Mesenteric fat pad (tissue), 1 donor: Measurements from ENCODE around the gene MED26. TPM values are rescaled to one million over a fixed set of nuclear protein-coding genes. Genes with fewer than 3 reads are reported as not detected.

ENCODE experiments used
- DNase-seq: peaks from one replicate; pipeline ENCODE4 v3.0.0-alpha.2; 2020; ENCODE audit warnings: low spot score
- total RNA-seq: library from RNA; stranded (reverse); fragmentation: NEBNext Ultra II Directional; extraction: Animal tissue kit (Norgen Biotek cat#: 25700); gene quantifications from one replicate; pipeline ENCODE4 v1.2.1, GENCODE V29; 2021
- donor health status: DM: yes; HTN: yes; CAD: no.

The MED26 gene
- total RNA-seq, 1 donor from 2014 or later, result 12.7 TPM

GRCh38 chr19:16542045-16542909 lies 85.7 kb downstream of the MED26 start, which contains the start of gene CHERP:
CHERP (minus strand) TSS chr19:16542437; CDS start chr19:16542378, 59 bp downstream.
- DNase-seq, result peak; percentile 98

GRCh38 chr19:16541526-16542044 lies 86.4 kb downstream of the MED26 start:
- DNase-seq, result no peak

DNA sequence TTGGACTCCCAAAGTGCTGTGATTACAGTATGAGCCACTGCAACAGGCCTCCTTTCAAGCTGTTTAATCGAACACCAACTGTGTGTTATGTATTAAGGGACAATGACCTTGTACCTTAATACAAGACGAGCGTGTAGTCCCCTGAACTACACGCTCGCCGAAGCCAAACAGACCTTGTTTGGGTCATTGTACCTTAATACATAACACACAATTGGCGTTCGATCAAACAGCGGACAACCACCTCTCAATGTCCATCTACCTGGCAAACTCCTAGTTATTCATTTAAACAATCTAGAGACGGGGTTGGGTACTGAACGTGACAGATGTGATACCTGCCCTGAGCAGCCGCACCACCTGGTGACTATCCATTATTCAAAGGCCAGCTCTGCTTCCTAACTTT lies 87.1 kb downstream of the MED26 start:
- DNase-seq, result no peak

DNA sequence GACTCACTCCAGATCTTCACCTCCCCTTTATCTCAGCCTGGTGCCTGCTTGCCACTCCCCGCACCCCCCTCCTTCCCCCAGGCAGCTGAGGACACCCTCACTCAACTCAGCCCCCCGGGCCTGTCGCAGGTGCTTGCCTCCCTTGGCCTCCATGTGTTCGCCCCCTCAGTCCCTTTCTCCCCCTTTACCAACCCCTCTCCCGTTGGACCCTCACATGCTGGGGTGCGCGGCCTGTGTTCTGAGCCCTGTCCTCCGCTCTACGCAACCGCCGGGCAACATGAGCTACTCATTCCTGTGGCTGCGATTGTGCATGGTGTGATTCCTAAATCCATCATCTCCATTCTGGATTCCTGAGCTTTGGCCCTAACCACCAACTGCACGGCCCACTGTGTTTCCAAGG lies 90.9 kb downstream of the MED26 start:
- DNase-seq, result no peak

GRCh38 chr19:16536130-16536529 lies 91.9 kb downstream of the MED26 start:
- no peak for DNase-seq

- DNase-seq, result no peak
These were observed 92.6 kb downstream of the MED26 start for GRCh38 chr19:16535381-16535780.

DNA sequence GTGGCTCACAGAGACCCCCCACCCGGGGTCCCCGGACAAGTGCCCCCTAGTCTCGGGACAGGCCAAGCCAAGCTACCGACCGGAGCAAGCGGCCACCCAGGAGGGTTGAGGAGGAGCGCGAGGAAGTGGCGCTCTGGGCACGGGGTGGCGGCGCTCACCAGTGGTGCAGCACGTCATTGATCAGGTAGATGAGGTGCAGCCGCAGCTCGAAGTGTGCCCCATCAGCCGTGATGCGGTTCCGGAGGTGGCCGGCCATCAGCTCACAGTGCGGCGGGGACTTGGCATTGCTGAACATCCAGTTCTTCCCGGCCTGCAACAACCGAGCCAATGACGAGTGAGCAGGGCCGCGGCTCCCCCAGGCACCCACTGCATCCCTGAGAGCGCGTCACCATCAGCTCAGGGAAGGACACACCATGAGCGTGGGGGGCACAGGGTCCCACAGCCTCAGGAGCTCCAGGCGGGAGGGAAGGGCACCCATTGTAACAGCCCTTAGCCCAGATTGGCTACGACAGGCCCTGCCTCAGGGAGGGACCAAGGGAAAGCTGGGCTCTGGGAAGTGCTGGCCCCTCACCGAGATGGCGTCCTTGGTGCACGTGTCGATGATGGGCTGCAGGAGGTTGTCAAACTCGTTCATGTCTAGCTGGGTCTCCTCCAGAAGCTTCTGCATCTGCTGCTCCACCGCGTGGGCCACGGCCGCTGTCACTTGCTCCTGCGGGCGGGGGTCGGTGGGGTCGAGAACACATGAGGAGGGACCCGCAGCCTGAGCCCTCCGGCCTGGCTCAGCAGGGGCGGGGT lies 95.4 kb downstream of the MED26 start:
- DNase-seq, result no peak

DNA sequence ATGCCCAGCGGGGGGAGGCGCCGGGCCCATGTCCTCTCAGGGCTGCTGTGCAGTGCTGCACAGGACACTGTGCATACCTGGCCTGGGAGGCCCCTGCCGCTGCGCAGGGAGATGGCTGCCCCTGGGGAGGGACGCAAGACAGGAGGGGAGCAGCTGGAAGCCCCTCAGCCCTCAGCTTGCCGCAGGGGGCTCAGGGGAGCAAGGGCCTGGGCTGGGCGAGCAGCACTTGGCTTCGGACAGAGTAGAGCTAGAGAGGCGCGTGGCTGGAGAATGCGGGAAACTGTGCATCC lies 96.7 kb downstream of the MED26 start:
- no peak for DNase-seq

- DNase-seq, result no peak
These were observed 97.2 kb downstream of the MED26 start for GRCh38 chr19:16530540-16531379.

- DNase-seq, result no peak
These were observed 98.4 kb downstream of the MED26 start for GRCh38 chr19:16529466-16530144.

DNA sequence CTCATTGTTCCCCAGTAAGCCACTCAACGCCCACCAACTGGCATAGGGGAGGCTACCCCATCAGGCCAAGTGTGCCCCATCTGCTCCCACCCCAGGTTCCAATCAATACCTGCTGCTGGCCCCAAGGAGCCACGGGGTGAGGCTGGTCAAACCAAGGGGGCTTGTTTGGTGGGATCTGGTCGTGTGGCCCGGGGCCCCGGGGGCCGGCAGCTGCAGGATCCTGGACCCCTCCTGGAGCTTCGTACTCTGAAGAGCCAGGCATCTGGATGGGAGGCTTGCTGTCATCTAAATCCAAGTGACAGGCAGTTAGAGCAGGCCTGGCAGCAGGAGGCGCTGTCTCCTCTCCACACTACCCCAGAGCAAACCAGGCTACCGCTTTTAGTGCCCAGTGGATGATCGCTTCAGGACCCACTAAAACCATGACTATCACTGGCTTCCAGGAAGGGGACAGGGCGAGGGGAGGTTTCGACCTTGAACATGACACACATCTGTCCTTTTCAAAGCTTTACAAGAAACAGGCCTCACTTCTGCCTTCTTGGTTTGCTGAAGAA lies 100.0 kb downstream of the MED26 start:
- no peak for DNase-seq

- DNase-seq, result no peak
These were observed 100.6 kb downstream of the MED26 start for GRCh38 chr19:16527334-16527935.

DNA sequence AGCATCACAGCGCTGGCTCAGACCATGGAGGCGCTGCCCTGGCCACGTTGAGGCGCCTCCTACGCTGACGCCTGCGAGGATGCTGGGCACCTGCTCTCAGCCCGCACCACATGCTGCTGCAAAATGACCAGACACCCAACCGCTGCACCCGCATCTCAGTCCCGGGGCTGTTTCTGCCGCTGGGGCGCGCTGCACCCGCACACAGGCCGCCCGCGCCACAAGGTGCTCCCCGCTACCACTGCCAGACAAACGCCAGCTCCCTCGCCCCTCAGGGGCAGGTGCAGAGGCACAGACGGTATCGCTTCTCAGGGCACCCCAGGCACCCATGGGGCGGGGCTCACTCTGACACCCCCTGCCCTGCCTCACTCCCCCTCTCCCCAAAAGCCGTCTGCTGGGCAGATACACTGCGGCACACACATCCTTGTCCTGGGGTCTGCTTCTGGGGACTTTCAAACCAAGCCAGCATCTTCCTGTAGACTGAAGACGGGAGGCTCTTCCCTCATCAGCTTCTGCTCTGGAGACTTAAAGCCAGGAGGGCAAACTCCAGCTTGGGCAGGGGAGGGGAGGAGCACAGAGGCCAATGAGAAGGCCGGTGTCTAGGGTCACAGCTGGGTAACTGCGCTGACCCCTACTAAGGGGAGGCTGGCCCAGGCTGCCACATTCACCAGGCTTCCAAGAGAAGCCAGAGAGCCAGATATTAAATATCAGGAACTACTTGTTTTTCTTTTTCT lies 102.1 kb downstream of the MED26 start:
- no peak for DNase-seq

GRCh38 chr19:16524991-16525734 lies 102.8 kb downstream of the MED26 start:
- no peak for DNase-seq
